GM21717 (cell line): Measurements from ENCODE around the gene FBXO46.

Source experiments
- ATAC-seq: cut with Tn5 transposase; IDR thresholded peaks from one replicate; pipeline ENCODE4 v1.9.1; 2021; ENCODE audit warnings: mild to moderate bottlenecking, moderate library complexity; ENCODE audit not compliant: unreplicated experiment

The FBXO46 gene, protein sequence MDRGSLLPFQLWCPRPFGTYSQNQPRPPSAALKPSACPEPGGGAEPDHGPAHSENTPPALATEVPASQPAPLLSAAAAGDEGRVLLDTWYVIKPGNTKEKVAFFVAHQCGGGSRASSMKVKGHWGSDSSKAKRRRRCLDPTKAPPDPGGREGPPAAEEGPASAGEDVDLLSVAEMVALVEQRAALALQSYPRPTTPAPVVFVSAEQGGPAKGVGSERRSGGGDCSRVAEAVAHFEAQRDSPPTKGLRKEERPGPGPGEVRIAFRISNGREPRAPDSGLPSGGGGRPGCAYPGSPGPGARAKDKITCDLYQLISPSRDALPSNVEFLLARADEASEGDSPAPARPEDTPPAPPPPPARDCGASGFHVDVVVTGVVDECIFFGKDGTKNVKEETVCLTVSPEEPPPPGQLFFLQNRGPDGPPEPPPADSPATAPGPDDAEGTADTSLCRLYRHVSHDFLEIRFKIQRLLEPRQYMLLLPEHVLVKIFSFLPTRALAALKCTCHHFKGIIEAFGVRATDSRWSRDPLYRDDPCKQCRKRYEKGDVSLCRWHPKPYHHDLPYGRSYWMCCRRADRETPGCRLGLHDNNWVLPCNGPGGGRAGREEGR

DNA sequence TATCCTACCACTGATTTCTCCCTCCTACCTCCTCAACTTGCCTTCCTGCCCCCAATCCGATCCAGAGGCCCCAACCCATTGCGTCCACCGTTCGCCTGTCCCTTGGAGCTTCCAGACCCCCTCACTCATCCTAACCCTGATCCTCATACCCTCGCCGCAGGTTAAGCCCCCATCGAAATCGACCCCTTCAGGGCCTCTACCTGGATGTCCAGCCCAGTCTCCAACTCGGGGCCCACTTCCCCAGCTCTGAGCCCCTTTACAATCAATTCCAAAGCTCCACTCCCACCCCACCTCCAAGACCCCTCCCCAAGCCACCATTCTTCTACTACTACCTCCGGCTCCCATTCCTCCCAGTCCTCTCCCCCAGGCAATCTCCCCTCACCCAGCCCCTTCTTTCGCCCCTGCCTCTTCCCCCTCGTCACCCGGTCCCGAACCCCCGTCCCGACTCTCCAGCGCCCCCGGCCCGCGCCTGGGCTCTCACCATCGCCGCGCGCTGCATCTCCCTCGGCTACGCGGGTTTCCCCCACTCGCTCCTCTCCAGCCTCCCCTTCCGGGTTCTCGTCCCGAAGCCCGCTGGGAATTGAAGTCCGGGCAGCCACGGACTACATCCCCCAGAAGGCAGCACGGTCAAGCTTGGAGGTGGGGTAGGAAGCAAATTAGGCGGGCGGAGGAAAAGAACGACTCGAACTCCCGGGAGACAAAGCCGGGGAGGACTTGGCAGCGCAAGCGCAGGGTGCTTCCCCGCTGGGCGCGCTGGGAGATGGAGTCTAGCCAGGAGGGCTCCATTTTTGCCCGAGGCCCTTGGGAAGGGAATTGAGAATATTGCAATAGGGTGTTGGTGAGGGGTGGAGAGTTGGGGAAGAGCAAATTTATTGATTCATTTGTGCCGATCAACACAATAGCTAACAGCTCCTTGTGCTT lies at the start of gene FBXO46:
FBXO46 (minus strand) TSS at position 529 of the 921 bp plus-strand sequence. CDS start 17,401 bp downstream, outside the sequence.
- ATAC-seq = peak; percentile 87

- ATAC-seq = no peak
Observed at GRCh38 chr19:45780146-45780447, 49.4 kb upstream of the FBXO46 start.

DNA sequence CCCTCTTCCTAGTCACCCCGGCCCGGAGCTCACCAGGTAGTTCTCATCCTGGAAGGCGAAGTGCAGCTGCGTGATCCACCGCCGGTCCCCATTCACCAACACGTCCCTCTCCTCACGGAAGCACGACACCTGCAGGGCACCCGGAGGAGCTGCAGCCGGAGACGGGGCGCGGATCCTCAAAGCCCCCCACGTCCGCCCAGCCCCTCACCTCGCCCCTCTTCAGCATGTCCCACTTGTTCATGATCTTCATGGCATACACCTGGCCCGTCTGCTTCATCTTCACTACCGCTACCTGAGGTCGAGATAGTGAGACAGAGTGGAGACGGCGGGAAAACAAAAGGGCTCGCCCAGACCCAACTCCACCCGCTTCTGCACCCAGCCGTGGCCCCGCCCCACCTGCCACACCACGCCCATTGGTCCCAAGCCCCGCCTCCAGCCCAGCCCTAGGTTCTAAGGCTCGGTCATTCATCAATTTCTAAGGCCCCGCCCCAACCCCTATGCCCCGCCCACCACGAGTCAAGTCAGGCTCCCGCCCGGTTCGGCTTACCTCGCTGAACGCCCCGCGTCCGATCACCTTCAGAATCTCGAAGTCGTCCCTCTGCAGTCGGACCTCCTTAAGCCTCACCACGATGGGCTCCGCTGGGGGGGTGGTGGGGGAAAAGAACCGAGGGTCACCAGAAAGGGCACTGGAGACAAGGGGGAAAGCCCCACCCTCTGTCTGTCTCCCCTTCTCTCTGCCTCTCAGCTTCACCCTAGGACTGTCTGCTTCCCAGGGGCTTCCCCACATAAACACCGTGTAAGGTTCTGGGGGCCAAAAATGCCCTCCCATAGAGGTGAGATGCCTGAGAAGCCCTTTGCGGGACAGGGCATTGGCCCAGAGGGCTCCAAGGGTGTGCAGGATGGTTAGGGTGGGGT lies 48.8 kb upstream of the FBXO46 start:
- peak; percentile 69 for ATAC-seq

GRCh38 chr19:45778010-45778661 lies 47.4 kb upstream of the FBXO46 start:
- ATAC-seq = no peak

- ATAC-seq = no peak
Observed at GRCh38 chr19:45777395-45777961, 46.8 kb upstream of the FBXO46 start.

DNA sequence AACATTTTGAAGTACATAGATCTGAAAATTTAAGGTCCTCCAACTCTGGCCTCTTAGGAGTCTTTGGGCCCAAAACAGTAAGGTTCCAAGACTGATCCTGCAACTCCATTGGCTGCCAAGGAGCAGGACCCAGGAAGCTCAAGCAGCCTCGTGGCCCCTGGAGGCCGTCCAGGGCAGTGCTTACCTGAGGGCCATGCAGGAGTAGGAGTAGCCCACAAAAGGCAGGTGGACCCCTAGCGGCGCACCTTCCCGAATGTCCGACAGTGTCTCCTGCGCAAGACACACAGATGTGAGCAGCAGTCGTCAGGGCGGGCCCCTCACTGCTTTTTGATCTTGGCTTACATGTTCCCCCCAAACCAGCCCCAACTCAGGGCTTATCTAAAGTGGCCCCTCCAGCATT lies 44.1 kb upstream of the FBXO46 start:
- ATAC-seq = no peak

DNA sequence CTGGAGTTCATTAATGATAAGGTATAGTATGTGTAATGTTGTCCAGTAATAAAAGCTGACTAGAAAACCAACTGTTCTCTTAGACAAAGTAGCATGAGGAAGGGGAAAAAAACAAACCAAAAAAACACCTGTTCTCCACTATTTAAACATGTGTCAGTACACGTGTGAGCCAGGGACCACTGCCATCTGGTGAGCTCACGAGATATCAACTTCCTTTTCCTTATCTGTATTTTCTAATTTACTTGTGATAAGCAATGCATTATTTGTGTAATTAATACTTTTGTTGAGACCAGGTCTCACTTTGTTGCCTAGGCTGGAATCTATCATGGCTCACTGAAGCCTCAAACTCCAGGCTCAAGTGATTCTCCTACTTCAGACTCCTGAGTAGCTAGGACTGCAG lies 42.7 kb upstream of the FBXO46 start:
- no peak for ATAC-seq

DNA sequence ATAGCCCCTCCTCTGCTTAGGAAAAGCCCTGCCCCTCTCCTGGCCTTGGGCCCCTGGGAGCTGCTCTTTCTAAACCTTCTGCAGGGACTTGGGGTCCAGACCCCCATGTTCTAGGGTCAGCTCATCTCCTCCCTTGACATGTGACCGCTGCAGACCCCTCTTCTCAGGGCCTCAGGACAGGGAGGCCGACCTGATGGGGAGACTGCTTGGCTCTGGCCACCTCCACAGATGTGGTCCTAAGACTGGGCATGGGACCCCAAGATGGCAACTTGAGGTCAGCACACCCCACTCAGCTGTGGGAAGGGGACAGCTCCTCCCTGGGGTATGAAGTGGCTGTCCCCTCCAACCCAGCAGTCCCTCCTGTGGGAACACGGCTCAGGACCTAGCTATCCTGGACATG lies 42.2 kb upstream of the FBXO46 start:
- ATAC-seq = no peak

GRCh38 chr19:45772130-45772840 lies 41.6 kb upstream of the FBXO46 start:
- ATAC-seq = no peak

- no peak for ATAC-seq
Observed at GRCh38 chr19:45771311-45771933, 40.7 kb upstream of the FBXO46 start.

DNA sequence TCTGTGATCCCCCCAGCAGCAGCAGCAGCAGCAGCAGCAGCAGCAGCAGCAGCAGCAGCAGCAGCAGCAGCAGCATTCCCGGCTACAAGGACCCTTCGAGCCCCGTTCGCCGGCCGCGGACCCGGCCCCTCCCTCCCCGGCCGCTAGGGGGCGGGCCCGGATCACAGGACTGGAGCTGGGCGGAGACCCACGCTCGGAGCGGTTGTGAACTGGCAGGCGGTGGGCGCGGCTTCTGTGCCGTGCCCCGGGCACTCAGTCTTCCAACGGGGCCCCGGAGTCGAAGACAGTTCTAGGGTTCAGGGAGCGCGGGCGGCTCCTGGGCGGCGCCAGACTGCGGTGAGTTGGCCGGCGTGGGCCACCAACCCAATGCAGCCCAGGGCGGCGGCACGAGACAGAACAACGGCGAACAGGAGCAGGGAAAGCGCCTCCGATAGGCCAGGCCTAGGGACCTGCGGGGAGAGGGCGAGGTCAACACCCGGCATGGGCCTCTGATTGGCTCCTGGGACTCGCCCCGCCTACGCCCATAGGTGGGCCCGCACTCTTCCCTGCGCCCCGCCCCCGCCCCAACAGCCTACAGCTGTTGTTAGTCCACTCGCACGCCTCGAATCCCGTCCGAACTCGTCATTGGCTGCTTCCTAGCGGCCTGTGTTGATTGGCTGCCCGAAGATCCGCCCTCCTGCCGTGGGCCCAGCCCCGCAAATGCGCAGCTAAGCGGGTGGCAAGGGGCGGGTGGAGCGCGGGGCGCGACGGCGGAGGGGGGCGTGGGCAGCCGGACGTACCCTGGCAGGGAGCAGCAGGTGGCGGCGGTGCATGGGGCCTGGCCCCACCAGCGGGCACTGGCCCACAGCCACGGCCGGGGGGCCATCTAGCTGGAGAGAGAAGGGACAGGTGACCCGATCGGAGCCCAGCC lies 39.8 kb upstream of the FBXO46 start:
- ATAC-seq = peak; percentile 47

GRCh38 chr19:45769821-45770191 lies 39.1 kb upstream of the FBXO46 start:
- peak; percentile 12 for ATAC-seq

GRCh38 chr19:45768984-45769782 lies 38.5 kb upstream of the FBXO46 start, which contains the start of gene SIX5:
TSS of gene SIX5 (minus strand) at chr19:45769252. CDS start at chr19:45768844, 408 bp downstream.
- ATAC-seq = peak; percentile 40

DNA sequence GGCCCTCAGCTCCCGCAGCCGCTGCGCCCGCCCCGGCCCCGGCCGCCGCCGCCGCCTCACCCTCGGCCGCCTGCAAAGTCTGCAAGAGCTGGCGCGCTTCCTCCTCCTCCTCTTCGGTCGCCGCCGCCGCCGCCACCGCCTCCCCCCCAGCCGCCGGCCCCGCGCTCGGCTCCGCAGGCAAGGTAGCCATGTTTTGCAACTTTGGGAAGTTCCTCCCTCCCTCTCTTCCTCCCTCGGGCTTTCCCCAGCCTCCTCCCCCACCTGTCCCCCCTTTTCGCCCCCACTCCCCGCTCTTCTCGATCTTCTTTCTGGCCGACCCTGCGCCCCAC lies 37.9 kb upstream of the FBXO46 start:
- ATAC-seq = no peak

GRCh38 chr19:45767881-45768654 lies 37.4 kb upstream of the FBXO46 start:
- ATAC-seq = no peak

DNA sequence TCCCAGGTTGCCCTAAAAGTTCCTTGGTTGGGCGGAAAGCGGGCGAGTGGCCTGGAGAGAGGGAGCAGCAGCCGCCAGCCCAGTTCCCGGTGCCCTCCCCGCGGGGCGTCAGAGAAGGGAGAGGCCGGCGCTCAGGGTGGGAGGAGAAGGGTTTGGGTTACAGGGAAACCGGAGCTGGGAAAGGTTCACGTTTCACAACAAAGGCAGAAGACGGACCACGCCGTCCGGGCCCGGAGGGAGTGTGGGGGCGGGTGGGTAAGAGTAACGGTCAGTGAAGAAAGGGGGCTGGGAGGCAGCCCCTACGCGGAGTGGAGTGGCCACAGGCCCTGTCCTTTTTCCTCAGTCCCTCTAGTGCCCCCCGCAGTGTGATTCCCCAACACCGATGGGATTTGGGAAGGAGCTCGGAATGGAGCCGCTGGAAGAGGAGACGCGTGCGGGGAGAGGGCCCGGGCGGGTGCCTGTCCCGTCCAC lies 36.7 kb upstream of the FBXO46 start:
- ATAC-seq = no peak
